Embryonic facial prominence (tissue), 1 donor: ENCODE results near the gene CLBA1.
"Not testable (repeated sequence)": the region's sequence is repeated elsewhere in the genome, so short reads cannot be mapped to it uniquely, and the experiment has no call there.

Experiments
- DNase-seq: peaks from one replicate; pipeline ENCODE4 v3.0.0-alpha.2; 2016; ENCODE audit errors: extremely low spot score

The CLBA1 gene

DNA sequence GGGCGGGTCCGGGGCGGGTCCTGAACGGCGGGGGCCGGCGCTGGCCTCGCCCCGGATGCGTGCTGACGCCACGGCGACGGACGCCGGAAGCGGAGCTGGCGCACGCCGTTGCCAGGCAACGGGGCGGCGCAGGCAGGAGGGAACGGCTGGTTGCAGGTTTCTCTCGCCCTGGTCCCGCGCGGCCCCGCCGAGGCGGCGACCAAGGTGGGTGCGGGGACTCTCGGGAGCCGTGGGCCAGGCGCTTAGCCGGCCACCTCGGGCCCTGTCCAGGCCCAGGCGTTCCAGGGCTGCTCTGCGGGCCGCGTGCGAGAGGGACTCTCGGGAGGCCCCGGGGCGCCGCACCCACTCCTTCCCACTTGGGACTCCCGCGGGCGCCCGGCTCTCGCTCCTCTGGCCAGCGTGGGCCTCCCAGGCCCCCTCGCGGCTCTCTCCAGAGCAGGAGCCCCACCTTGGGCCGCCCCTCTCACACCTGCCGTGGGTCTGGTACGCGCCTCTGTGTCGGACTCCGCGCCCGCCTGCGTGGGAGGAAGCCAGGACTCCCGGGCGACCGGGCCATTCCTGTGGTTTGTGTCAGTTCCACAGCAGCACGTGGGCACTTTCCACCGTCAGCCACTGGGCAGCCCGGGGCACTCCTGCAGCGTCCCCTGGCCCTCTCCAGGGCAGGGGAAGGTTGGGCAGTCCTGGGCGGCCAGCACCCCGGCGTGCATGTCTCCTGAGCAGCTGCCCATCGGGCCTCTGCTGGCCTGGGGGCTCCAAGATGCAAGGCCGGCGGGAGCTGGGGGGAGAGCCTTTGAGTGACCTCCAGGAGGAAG is at the start of gene CLBA1:
Gene CLBA1, plus strand, starts transcription at position 114 of the 812 bp plus-strand sequence. Its CDS starts 644 bp downstream, at position 758.
- DNase-seq: peak; percentile 77

DNA sequence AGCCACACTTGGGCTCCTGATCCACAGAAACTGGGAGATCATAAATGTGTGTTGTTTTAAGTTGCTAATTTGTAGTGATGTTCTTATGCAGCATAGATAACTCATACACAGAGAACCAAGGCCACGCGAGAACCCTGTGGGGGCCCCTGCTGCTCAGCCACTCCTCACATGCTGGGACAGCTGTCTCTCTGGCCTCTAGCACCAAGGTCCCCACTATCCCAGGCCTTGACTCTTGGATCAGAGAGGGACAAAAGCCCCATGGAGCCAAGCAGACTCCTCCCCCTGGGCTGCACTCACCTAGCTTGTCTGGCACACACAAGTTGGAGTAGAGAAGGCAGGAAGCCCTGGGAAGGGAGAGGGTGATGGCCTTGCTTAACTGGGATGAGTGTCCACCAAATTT is 49.6 kb upstream of the CLBA1 start:
- DNase-seq: no peak

DNA sequence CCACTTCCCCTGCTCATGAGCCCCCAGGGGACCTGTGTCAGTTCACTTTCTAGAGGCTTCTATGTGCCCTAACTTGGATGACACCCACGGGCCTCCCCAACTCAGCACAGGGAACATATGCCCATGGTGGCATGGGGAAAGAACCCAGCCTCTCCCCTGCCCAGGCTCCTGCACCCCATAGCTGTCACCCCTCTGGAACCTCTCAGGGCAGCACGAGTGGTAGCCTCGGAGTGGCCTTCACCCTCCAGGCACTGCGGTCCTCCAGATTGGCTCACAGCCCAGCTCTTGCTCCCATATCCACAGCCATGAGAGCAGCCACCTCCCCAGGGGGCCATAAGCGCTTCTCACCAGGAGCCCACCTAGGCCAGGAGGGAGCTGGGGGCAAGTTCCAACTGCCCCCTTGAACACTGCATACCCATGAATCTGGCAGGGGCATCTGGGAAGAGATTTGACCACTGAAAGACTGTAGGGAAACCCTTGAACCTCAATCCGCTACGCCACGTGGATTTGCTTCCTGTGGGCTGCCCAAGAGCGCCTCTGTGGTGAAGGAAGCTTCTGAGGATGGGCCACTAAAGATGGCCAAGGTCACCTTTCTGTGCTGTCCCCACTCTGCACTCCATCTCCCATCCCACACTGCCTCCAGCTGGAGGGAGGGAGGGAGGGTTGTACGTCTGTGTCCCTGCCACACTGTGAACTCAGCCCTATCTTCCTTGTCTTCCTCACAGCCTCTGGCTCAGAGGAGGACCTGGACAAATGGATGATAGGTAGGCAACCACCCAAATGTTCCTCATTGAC is 49.0 kb upstream of the CLBA1 start:
- no peak for DNase-seq

DNA sequence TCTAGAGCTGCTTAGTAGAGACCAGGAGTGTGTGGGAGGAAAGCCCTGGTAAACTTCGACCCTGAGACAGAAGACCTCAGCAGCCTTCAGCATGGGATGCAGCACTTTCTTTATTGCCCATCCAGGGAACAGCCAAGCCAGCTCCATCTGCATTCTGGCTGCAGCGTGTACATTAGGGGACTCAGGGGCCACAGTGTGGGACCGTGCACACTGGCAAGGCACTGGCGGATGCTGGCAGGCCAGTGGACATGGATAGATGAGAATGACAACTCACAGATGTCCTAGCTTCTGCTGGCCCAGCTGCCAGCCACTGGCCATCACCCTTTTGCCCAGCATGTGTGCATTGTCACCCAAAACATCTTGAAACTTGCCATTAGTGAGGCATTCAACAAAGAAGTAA is 48.4 kb upstream of the CLBA1 start:
- DNase-seq: no peak

DNA sequence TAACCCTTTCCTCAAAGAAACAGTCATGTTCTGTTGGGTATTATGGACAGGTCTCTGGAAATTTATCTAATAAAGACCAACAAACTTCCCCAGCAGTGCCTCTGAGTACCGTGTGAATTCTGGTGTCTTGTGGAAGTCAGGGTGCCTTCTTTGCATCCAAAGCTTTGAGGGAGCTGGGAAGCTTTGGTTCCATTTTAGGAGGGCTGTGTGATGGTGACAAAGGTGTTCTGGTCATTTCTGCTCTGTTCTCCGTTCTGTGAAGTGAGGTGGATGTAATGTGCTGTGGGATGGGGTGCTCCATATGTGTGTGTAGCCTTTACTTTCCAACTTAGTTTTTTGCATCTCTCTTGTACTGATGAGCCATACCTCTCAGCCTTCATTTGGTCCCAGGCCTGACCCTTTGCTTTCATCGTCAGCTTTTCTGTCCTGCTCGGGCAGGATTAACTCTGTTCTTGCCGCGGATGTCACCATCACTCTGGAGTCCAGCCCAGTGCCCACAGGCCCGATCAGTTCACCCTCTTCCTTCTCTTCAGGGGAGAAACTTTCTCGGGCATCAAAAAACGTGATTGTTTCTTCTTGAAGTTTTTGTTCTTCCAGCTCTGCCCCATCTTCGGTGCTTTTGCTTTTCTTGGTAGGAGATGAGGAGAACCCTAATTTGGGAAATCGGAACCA is 47.8 kb upstream of the CLBA1 start:
- no peak for DNase-seq

DNA sequence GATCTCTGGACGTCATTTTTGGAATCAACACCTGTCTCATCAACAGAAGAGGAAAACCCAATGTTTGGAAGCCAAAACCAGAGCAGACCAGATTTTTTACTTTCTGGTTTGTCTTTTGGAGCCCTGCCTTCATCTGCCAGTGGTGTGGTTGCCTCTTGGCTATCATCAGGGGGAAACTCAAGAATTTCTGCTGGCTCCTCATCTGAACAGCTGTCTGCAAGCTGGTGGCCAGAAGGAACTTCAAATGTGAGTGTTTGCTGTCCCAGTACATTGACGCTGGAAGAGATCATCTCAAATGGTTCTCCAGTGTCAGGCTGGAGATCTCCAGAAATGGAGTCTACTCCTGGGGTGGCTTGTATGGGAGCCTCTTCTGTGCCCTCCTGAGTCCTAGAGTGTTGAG is 47.2 kb upstream of the CLBA1 start:
- no peak for DNase-seq

DNA sequence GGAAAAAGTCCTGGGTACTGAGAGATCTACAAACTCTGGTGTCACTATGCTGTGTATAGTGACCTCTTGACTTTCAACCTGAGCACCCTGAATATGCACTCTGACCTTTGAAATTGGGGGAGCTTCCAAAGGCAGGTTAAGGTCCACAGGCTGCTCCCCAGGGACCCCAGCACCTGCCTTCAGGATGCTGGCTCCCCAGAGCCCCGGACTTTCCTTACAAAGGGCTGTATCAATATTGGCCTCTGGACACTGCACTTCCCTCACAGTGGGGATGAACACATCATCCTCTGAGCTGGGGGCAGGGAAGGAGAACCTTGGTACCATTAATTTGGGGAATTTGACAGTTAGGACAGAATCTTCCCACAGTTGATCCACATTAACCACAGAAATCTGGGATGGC is 46.6 kb upstream of the CLBA1 start:
- DNase-seq: no peak

DNA sequence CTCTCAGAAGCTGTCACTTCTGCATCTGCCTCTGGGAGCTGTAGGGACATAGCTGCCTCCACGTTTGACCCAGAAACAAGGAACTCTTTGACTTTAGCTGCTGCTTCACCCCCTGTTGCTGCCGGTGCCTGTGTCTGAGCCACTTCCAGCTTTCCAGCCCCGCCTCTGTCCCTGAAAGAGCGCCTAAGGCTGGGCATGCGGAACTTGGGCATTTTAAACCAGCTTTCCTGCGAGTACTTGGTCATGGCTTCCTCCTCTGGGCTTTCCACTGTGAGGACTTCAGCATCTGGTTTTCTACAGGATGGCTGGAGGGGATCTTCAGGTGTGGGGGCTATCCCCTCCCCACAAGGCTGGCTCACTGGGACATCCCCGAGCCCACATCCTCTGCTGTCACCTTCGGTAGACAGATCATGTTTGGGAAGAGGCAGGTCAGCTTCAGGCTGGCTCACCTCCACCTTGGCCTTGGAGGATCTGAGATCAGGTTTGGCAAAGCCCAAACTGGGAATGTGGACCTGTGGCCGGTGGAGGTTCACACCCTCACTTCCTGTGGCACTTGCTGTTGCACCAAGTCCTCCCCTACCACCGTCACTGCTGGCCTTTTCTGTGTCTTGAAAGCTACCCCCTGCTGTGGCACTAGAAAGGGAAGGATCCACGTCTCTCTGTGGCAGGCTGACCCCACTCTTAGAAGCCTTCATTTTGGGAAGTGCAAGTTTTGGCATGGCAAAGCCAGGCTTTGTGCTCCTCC is 45.8 kb upstream of the CLBA1 start:
- DNase-seq: no peak

DNA sequence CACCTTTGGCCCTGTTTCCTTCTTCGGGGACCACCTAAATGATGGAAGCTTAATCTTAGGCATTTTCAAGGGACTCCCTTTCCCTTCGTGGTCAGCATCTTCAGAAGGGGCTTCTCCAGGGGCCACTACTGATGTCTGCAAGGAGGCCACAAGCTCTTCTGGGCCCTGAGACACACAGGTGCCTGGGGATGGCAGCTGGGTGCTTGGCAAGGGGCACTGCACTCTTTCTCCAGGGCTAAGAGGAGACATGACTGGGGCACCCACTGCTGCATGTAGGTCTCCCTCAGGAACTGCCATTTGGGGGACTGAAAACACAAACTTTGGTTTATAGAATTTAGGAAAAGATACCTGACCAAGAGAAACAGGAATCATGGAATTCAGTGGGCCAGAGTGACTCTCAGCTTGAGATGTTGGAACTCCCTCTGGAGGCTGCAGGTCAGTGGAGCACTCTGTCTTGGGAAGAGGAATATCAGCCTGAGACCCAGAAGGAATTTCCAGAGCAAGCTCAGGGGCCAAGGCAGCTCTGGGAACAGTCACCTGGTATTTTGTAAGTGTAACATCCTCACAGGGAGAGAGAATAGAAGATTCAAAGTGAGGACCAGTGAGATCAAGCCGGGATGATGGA is 45.0 kb upstream of the CLBA1 start:
- no peak for DNase-seq

DNA sequence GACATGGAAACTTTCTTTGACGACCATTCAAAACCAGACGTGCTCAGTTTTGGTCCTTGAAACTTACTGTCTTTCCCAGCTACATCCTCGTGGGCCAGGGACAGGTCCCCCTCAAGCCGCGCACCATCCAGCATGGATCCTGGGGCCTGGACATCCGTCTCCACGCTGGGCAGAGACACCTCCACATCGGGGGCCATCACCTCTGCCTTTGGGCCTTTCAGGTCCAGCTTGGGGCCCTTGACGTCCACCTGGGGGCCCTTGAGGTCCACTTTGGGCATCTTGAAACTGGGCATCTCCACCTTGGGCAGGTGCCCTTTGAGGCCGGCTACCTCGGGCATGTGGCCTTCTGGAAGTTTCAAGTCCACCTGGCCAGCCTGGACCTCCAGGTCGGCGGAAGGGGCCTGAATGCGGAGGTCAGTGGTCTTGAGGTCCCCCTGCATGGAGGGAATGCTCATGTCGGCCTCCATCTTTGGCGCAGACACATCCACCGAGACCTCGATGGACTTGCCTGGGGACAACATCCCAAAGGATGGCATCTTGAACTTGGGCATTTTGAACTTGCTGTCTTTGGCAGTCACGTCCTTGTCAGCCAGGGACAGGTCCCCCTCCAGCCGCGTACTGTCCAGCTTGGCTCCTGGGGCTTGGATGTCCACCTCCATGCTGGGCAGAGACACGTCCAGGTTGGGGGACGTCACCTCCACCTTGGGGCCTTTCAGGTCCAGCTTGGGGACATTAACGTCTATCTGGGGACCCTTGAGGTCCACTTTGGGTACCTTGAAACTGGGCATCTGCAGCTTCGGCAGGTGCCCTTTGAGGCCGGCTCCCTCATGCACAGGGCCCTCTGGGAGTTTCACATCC is 43.9 kb upstream of the CLBA1 start:
- no peak for DNase-seq

DNA sequence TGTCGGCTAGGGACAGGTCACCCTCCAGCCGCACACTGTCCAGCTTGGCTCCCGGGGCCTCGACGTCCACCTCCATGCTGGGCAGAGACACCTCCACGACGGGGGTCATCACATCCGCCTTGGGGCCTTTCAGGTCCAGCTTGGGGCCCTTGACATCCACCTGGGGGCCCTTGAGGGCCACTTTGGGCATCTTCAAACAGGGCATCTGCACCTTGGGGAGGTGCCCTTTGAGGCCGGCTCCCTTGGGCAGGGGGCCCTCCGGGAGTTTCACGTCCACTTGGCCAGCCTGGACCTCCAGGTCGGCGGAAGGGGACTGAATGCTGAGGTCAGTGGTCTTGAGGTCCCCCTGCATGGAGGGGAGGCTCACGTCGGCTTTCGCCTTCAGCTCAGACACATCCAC is 43.0 kb upstream of the CLBA1 start:
- no peak for DNase-seq

DNA sequence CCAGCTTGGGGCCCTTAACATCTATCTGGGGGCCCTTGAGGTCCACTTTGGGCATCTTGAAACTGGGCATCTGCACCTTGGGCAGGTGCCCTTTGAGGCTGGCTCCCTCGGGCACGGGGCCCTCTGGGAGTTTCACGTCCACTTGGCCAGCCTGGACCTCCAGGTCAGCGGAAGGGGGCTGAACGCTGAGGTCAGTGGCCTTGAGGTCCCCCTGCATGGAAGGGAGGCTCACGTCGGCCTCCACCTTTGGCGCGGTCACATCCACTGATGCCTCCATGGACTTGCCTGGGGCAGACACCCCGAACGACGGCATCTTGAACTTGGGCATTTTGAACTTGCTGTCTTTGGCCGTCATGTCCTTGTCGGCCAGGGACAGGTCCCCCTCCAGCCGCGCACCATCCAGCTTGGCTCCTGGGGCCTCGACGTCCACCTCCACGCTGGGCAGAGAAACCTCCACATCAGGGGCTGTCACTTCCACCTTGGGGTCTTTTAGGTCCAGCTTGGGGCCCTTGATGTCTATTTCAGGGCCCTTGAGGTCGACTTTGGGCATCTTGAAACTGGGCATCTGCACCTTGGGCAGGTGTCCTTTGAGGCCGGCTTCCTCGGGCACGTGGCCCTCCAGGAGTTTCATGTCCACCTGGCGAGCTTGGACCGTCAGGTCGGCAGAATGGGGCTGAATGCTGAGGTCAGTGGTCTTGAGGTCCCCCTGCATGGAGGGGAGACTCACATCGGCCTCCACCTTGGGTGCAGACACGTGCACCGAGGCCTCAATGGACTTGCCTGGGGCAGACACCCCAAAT is 42.2 kb upstream of the CLBA1 start:
- not testable (repeated sequence) for DNase-seq

DNA sequence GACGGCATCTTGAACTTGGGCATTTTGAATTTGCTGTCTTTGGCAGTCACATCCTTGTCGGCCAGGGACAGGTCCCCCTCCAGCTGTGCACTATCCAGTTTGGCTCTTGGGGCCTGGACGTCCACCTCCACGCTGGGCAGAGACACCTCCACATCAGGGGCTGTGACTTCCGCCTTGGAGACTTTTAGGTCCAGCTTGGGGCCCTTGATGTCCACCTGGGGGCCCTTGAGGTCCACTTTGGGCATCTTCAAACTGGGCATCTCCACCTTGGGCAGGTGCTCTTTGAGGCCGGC is 41.6 kb upstream of the CLBA1 start:
- DNase-seq: not testable (repeated sequence)

DNA sequence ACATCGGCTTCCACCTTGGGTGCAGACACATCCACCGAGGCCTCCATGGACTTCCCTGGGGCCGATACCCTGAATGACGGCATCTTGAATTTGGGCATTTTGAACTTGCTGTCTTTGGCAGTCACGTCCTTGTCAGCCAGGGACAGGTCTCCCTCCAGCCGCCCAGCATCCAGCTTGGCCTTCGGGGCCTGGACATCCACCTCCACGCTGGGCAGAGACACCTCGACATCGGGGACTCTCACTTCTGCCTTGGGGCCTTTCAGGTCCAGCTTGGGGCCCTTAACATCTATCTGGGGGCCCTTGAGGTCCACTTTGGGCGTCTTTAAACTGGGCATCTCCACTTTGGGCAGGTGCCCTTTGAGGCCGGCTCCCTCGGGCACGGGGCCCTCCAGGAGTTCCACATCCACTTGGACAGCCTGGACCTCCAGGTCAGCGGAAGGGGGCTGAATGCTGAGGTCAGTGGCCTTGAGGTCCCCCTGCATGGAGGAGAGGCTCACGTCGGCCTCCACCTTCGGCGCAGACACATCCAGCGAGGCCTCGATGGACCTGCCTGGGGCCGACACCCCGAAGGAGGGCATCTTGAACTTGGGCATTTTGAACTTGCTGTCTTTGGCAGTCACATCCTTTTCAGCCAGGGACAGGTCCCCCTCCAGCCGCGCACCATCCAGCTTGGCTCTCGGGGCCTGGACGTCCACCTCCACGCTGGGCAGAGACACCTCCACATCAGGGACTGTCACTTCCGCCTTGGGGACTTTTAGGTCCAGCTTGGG is 41.0 kb upstream of the CLBA1 start:
- not testable (repeated sequence) for DNase-seq

DNA sequence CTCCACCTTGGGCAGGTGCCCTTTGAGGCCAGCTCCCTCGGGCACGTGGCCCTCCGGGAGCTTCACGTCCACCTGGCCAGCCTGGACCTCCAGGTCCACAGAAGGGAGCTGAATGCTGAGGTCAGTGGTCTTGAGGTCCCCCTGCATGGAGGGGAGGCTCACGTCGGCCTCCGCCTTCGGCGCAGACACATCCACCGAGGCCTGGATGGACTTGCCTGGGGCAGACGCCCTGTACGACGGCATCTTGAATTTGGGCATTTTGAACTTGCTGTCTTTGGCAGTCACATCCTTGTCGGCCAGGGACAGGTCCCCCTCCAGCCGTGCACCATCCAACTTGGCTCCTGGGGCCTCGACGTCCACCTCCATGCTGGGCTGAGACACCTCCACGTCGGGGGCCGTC is 40.3 kb upstream of the CLBA1 start:
- not testable (repeated sequence) for DNase-seq

DNA sequence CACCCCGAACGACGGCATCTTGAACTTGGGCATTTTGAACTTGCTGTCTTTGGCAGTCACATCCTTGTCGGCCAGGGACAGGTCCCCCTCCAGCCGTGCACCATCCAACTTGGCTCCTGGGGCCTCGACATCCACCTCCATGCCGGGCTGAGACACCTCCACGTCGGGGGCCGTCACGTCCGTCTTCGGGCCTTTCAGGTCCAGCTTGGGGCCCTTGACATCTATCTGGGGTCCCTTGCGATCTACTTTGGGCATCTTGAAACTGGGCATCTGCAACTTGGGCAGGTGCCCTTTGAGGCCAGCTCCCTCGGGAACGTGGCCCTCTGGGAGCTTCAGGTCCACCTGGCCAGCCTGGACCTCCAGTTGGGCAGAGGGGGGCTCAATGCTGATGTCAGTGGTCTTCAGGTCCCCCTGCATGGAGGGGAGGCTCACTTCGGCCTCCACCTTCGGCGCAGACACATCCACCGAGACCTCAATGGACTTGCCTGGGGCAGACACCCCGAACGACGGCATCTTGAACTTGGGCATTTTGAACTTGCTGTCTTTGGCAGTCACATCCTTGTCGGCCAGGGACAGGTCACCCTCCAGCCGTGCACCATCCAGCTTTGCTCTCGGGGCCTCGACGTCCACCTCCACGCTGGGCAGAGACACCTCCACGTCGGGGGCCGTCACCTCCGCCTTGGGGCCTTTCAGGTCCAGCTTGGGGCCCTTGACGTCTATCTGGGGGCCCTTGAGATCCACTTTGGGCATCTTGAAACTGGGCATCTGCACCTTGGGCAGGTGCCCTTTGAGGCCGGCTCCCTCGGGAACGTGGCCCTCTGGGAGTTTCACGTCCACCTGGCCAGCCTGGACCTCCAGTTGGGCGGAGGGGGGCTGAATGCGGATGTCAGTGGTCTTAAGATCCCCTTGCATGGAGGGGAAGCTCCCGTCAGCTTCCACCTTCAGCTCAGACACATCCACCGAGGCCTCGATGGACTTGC is 39.3 kb upstream of the CLBA1 start:
- not testable (repeated sequence) for DNase-seq

DNA sequence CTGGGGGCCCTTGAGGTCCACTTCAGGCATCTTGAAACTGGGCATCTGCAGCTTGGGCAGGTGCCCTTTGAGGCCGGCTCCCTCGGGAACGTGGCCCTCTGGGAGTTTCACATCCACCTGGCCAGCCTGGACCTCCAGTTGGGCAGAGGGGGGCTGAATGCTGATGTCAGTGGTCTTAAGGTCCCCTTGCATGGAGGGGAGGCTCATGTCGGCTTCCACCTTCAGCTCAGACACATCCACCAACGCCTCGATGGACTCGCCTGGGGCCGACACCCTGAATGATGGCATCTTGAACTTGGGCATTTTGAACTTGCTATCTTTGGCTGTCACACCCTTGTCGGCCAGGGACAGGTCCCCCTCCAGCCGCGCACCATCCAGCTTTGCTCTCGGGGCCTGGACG is 38.4 kb upstream of the CLBA1 start:
- DNase-seq: not testable (repeated sequence)
